Stimulated activated CD4-positive, alpha-beta T cell treated with anti-CD3 and anti-CD28 coated beads, TNF-alpha, amount 100 ng/mL, for 1 hour (primary cell): ENCODE results near the gene SRSF9.
"Not testable (repeated sequence)": the region's sequence is repeated elsewhere in the genome, so short reads cannot be mapped to it uniquely, and the experiment has no call there.

ENCODE experiments used
- DNase-seq, 3 donors: peaks; one replicate each; pipeline ENCODE4 v3.0.0-alpha.2; 2020; ENCODE audit warnings: low read depth in 3 of 3, low spot score in 1 of 3

Gene SRSF9, protein sequence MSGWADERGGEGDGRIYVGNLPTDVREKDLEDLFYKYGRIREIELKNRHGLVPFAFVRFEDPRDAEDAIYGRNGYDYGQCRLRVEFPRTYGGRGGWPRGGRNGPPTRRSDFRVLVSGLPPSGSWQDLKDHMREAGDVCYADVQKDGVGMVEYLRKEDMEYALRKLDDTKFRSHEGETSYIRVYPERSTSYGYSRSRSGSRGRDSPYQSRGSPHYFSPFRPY

GRCh38 chr12:120469450-120470149, at the start of gene SRSF9:
TSS of gene SRSF9 (minus strand) at chr12:120469748. CDS start at chr12:120469609, 139 bp downstream.
- peak; percentile 93 to 97 (median 97) for DNase-seq

GRCh38 chr12:120519324-120519723, 49.8 kb upstream of the SRSF9 start:
- not testable (repeated sequence) for DNase-seq

DNA sequence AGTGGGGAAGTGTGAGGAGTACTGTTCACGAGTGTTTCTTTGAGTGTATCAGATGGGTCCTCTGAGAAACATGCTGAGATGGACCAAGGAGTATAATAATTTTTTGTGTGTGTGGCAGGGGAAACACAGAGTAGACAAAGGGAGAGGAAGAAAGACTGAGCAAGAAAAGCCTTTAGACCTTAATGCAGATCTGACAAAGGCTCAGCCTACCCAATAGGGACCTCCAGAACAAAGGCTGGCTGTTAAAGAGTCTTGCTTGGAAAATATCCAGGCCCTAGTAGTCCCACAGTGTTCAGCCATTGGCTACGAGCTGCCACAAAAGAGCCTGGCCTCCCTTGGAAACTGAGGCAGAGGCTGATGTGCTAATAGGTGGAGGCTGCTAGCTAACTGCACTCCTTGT, 45.9 kb upstream of the SRSF9 start:
- DNase-seq = no peak

GRCh38 chr12:120514002-120514401, 44.5 kb upstream of the SRSF9 start:
- DNase-seq = no peak

DNA sequence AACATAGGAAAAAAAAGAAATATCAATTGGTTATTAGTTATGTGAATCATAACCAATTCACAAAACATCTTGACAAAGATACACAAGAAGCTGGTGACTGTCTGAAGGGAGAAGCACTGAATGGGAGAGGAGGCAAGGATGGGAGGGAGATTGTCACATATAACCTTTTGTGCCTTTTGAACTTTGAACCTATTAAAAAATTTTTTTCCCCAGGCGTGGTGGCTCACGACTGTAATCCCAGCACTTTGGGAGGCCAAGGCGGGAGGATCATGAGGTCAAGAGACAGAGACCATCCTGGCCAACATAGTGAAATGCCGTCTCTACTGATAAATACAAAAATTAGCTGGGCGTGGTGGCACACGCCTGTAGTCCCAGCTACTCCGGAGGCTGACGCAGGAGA, 39.0 kb upstream of the SRSF9 start:
- no peak for DNase-seq

GRCh38 chr12:120504587-120504986, 35.0 kb upstream of the SRSF9 start:
- DNase-seq = no peak

GRCh38 chr12:120500581-120500980, 31.0 kb upstream of the SRSF9 start:
- no peak for DNase-seq

GRCh38 chr12:120498870-120499515, 29.4 kb upstream of the SRSF9 start:
- no peak for DNase-seq

GRCh38 chr12:120497524-120498150, 28.1 kb upstream of the SRSF9 start:
- no peak for DNase-seq

GRCh38 chr12:120496413-120497340, 27.1 kb upstream of the SRSF9 start:
- DNase-seq = peak in 2 of 3 donors; percentile 6 to 9

DNA sequence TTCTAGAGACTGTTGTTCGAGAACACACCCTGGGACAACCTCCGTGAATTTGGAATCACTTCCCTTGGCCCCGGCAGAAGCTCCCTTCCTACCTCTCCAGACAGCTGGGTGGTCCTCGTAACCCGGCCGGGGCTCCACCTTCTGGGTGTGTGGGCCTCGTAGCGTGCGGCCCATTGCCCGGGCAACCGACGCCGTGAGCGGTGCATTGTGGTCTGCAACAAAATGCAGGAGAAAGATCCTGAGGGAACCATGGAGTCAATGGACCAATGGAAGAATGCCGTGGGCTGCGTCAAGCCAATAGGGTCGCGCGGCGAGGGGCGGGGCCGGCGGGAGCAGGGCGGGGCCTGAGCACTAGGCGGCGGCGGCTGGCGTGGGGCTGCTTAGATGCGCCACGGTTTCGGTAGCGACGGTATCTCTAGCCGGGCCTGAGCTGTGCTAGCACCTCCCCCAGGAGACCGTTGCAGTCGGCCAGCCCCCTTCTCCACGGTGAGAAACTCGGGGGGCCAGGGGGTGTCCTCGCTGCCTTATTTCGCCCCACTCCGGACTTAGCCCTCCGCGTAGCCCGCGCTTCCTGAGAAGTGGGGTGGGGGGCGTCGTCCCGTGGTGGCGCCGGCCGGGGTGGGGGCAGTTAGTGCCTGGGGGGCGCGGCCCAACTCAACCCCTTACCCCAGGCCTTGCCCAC, 26.3 kb upstream of the SRSF9 start, which contains the start of gene DYNLL1:
Gene DYNLL1, plus strand, starts transcription at position 383 of the 682 bp plus-strand sequence. CDS start 309 bp downstream, outside the sequence.
- DNase-seq = peak; percentile 89 to 98 (median 92)

- DNase-seq = no peak
These were observed 25.7 kb upstream of the SRSF9 start for GRCh38 chr12:120495186-120495730.

DNA sequence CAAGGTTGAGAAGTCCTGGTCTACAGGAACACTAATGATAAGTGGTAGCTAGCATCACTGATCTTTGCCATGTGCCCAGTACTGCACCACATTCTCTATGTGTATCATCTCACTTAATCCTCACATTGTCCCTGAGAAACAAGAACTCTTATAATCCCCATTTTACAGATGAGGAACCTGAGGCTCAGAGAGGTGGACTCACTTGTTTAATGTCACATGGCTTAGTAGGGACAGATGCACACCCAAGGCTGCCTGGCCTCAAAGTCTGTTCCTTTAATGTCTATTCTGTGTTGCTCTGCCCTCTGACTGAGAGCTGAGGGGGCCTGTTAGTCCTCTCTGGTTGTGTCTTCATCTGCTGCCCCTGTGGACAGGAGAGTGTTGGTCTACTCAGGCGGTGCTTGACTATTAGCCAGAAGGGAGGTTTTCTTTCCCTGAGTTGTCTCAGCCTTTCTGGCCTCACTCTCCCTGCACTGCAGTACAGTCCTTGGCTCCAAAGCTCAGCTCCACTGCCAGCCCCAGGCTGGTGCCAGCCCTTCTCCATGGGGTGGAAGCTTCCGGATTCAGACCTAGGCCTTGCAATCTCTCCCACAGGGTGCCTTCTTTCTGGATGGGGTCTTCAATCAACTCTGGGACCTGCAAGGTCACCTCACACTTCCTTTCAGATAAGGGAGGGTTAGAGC, 21.4 kb upstream of the SRSF9 start:
- DNase-seq = no peak

DNA sequence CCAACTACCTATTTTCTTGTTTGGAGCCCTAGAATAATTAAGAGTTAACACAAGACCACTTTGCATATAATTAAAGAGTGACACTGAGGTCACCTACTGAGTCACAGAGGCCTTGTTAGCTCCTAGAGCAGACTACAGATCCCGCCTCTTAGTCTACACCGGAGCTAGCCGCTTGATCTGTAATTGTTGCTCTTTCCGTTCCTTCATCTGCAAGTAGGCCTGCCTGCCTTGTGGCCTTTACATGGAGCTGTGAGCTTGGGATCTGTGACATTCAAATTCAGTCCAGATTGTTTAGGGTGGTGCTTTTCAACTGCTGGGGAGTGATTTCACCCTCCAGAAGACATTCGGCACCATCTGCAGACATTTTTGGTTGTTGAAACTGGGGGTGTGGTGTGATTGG, 20.8 kb upstream of the SRSF9 start:
- no peak for DNase-seq

- DNase-seq = no peak
These were observed 19.5 kb upstream of the SRSF9 start for GRCh38 chr12:120489018-120489417.

DNA sequence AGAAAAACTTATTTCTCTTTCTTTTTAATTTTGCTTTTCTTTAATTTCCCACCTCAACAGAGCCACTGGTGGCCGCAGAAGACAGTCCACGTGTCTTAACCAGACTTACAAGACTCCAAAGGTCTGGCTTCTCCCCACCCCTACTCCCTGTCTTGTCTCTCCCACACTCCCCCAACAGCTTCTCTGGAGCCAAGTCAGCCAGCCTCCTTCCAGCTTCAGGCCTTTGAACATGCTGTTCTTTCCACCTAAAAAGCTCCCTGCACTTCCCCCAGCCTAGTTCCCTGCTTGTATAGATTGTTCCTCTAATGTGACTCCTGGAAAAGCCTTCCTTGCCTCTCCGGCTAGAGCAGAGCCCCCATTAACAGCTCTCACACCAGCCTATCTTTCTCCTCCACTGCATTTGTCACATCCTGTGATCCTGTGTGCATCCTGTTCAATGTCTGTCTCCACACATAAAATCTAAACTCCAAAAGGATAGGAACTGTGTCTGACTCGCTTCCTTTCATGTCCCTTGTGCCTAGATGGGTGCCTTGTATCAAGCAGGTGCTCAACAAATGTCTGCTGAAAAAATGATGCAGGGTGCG, 18.6 kb upstream of the SRSF9 start:
- DNase-seq = no peak

- DNase-seq = not testable (repeated sequence)
These were observed 18.0 kb upstream of the SRSF9 start for GRCh38 chr12:120487552-120487951.

GRCh38 chr12:120485961-120486881, 16.7 kb upstream of the SRSF9 start:
- DNase-seq = no peak
